GM12873 (cell line): ENCODE results near the gene AKAP13.

Source experiments
- CTCF ChIP-seq: IDR thresholded peaks from 2 replicates; pipeline ENCODE4 v1.5.1; 2012; ENCODE audit warnings: low read depth, mild to moderate bottlenecking, moderate library complexity, low read length, control low read depth; ENCODE audit not compliant: insufficient read depth; ENCODE audit errors: missing control alignments

Gene AKAP13

GRCh38 chr15:85503151-85503799, 122.9 kb downstream of the AKAP13 start:
- no peak for TF ChIP-seq CTCF

- TF ChIP-seq CTCF: peak; percentile 53
Observed at GRCh38 chr15:85504749-85505676, 124.6 kb downstream of the AKAP13 start.

- TF ChIP-seq CTCF: no peak
Observed at GRCh38 chr15:85507114-85507513, 126.7 kb downstream of the AKAP13 start.

- TF ChIP-seq CTCF: no peak
Observed at GRCh38 chr15:85509973-85510372, 129.6 kb downstream of the AKAP13 start.

- TF ChIP-seq CTCF: no peak
Observed at GRCh38 chr15:85514413-85514812, 134.0 kb downstream of the AKAP13 start.

GRCh38 chr15:85515212-85515611, 134.8 kb downstream of the AKAP13 start:
- no peak for TF ChIP-seq CTCF

GRCh38 chr15:85517086-85517485, 136.7 kb downstream of the AKAP13 start:
- no peak for TF ChIP-seq CTCF
